Heart left ventricle (tissue), 13 donors: ENCODE results near the gene ERC1.

Experiments used
- POLR2A ChIP-seq, 2 donors: fragments of 450-650 bp; IDR thresholded peaks; one replicate each; pipeline ENCODE4 v1.6.1; 2017; ENCODE audit warnings: antibody characterized with exemption in 2 of 2, mild to moderate bottlenecking in 2 of 2, moderate library complexity in 2 of 2
- TF ChIP-seq, protein P1 (sequence below), 12 donors: fragments of 200-600 bp; sonication (generic) in 4 of 12; IDR thresholded peaks; one replicate each; pipeline versions ENCODE4 v1.5.0 to v1.8.0; 2018 to 2022; ENCODE audit warnings: antibody characterized with exemption in 12 of 12, mild to moderate bottlenecking in 5 of 12
- donor health status: ischemic (EF 13 %, LVEDD 7.1; RV severe dilation, severe dysfunction).
- donor health status: DM: no; HTN: yes; CAD: no.
- donor health status: DM: no; HTN: no; CAD: no.
- donor health status: ischemic (EF 25% LVEDD 6.9; RV normal size, moderate dysfunction).
- donor health status: ischemic (EF 25% LVEDD 5.7; RV mildly dilated, moderate dysfunction).
- donor health status: ischemic (EF 35%, LVEDD 5.7; RV mildly dilated, moderate dysfunction).
- donor health status: nonischemic (EF 11% LVEDD 7.7; RV severe dilation, severe dysfunction).
- donor health status: DM: yes; HTN: yes; CAD: no.
- donor health status: PGD.
- donor health status: ischemic (EF 29% LVEDD 5.4; RV normal size, mild dysfunction).
- donor health status: nonischemic (EF 23%, LVEDD 6.1; RV moderate dilation, normal function).

DNA sequence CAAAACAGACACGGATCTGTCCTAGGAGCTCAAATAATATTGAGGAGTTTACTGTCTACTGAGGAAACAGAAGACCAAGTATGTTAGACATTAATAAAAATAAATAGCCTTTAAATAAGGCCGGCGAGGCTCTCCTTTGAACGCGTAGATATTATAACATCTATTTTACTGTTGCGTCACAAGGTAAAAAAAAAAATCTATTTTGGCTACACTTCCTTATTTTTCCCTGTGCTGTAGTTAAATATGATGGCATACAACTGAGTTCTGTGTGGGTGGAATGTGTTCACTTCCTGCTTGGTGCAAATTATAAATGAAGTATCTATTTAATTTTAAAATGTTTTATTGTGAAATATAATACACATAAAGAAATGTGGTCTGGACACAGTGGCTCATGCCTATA is 24.3 kb upstream of the ERC1 start:
- TF ChIP-seq, protein P1, sequence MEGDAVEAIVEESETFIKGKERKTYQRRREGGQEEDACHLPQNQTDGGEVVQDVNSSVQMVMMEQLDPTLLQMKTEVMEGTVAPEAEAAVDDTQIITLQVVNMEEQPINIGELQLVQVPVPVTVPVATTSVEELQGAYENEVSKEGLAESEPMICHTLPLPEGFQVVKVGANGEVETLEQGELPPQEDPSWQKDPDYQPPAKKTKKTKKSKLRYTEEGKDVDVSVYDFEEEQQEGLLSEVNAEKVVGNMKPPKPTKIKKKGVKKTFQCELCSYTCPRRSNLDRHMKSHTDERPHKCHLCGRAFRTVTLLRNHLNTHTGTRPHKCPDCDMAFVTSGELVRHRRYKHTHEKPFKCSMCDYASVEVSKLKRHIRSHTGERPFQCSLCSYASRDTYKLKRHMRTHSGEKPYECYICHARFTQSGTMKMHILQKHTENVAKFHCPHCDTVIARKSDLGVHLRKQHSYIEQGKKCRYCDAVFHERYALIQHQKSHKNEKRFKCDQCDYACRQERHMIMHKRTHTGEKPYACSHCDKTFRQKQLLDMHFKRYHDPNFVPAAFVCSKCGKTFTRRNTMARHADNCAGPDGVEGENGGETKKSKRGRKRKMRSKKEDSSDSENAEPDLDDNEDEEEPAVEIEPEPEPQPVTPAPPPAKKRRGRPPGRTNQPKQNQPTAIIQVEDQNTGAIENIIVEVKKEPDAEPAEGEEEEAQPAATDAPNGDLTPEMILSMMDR (IDR thresholded peaks at IDR 0.05), result no peak
- no peak for TF ChIP-seq POLR2A (IDR thresholded peaks at IDR 0.05)
